ENCODE measurements around the gene SPATA20.

The SPATA20 gene

GRCh38 chr17:50584749-50585148 is 37.8 kb downstream of the SPATA20 start:
- Histone ChIP-seq H3K27me3 (replicated peaks; ENCODE audit: control insufficient read depth, insufficient read depth, low read length) (peaks cover 2% of the 10 kb centered on the region), H3K4me3 (replicated peaks; ENCODE audit: low read depth, low read length) (no peak overlapping the region), H3K36me3 (ENCODE audit: control insufficient read depth, insufficient read depth, low read length) (no peaks in the 10 kb centered on the region)
- DNase-seq (ENCODE audit: extremely low read depth, insufficient read length) = no peak
- no peak for TF ChIP-seq CTCF (IDR thresholded peaks at IDR 0.05; ENCODE audit: insufficient read depth, low read length, poor library complexity, severe bottlenecking)

GRCh38 chr17:50585346-50585745 is 38.4 kb downstream of the SPATA20 start:
- no peaks in the 10 kb centered on the region for H3K36me3 ChIP-seq (ENCODE audit: control insufficient read depth, insufficient read depth, low read length)
- TF ChIP-seq CTCF (IDR thresholded peaks at IDR 0.05; ENCODE audit: insufficient read depth, low read length, poor library complexity, severe bottlenecking) = no peak
- no peak overlapping the region for H3K4me3 ChIP-seq (replicated peaks; ENCODE audit: low read depth, low read length)
- H3K27me3 ChIP-seq (replicated peaks; ENCODE audit: control insufficient read depth, insufficient read depth, low read length) = peaks cover 2% of the 10 kb centered on the region
- DNase-seq (ENCODE audit: extremely low read depth, insufficient read length) = no peak

- no peak for TF ChIP-seq CTCF (IDR thresholded peaks at IDR 0.05; ENCODE audit: insufficient read depth, low read length, poor library complexity, severe bottlenecking)
These were observed 38.9 kb downstream of the SPATA20 start for GRCh38 chr17:50585891-50586290.

GRCh38 chr17:50586421-50587247 is 39.7 kb downstream of the SPATA20 start:
- H3K27me3 ChIP-seq (replicated peaks; ENCODE audit: control insufficient read depth, insufficient read depth, low read length) = peaks cover 2% of the 10 kb centered on the region
- DNase-seq (ENCODE audit: extremely low read depth, insufficient read length) = no peak
- TF ChIP-seq CTCF (IDR thresholded peaks at IDR 0.05; ENCODE audit: insufficient read depth, low read length, poor library complexity, severe bottlenecking) = no peak
- H3K36me3 ChIP-seq (ENCODE audit: control insufficient read depth, insufficient read depth, low read length) = no peaks in the 10 kb centered on the region
- no peak overlapping the region for H3K4me3 ChIP-seq (replicated peaks; ENCODE audit: low read depth, low read length)

More at GRCh38 chr17:50585891-50586290, 38.9 kb downstream of the SPATA20 start:
- no peak overlapping the region for H3K4me3 ChIP-seq (replicated peaks; ENCODE audit: low read depth, low read length)
- no peaks in the 10 kb centered on the region for H3K36me3 ChIP-seq (ENCODE audit: control insufficient read depth, insufficient read depth, low read length)
- DNase-seq (ENCODE audit: extremely low read depth, insufficient read length) = no peak
- H3K27me3 ChIP-seq (replicated peaks; ENCODE audit: control insufficient read depth, insufficient read depth, low read length) = peaks cover 2% of the 10 kb centered on the region

GRCh38 chr17:50587571-50587970 is 40.6 kb downstream of the SPATA20 start:
- no peak for TF ChIP-seq CTCF (IDR thresholded peaks at IDR 0.05; ENCODE audit: insufficient read depth, low read length, poor library complexity, severe bottlenecking)
- H3K4me3 ChIP-seq (replicated peaks; ENCODE audit: low read depth, low read length) = no peak overlapping the region
- peaks cover 2% of the 10 kb centered on the region for H3K27me3 ChIP-seq (replicated peaks; ENCODE audit: control insufficient read depth, insufficient read depth, low read length)
- no peaks in the 10 kb centered on the region for H3K36me3 ChIP-seq (ENCODE audit: control insufficient read depth, insufficient read depth, low read length)
- DNase-seq (ENCODE audit: extremely low read depth, insufficient read length) = no peak

Measured in GM06990 (cell line).